Transverse colon (tissue), 4 donors: ENCODE measurements around the gene GLRX. TPM values are rescaled to one million over a fixed set of nuclear protein-coding genes. Genes with fewer than 3 reads are reported as not detected.
"Not testable (repeated sequence)": the region's sequence is repeated elsewhere in the genome, so short reads cannot be mapped to it uniquely, and the experiment has no call there.

Experiments used
- DNase-seq: peaks from one replicate; pipeline ENCODE4 v3.0.0-alpha.2; 2019
- H3K27ac ChIP-seq, 4 donors: fragments of 200-600 bp; sonication (generic); 2 replicates each; pipeline ENCODE4 v1.5.1; 2016 to 2018; ENCODE audit warnings: inconsistent platforms in 4 of 4
- H3K27me3 ChIP-seq: fragments of 200-600 bp; sonication (generic); 2 replicates; pipeline ENCODE4 v1.5.1; 2017; ENCODE audit warnings: inconsistent platforms
- H3K36me3 ChIP-seq, 4 donors: fragments of 200-600 bp; sonication (generic); 2 replicates each; pipeline ENCODE4 v1.5.1; 2017 to 2019; ENCODE audit warnings: inconsistent platforms in 4 of 4
- H3K4me1 ChIP-seq, 4 donors: fragments of 200-600 bp; sonication (generic); 2 replicates each; pipeline ENCODE4 v1.5.1; 2017 to 2020; ENCODE audit warnings: inconsistent platforms in 4 of 4
- H3K4me3 ChIP-seq, 4 donors: fragments of 200-600 bp; sonication (generic); 1 replicate in 1 of 4; 2 replicates in 3 of 4; pipeline versions ENCODE4 v1.5.1 to v1.6.1; 2017 to 2019; ENCODE audit warnings: inconsistent platforms in 4 of 4
- H3K9me3 ChIP-seq, 2 donors: fragments of 200-600 bp; sonication (generic); 2 replicates each; pipeline ENCODE4 v1.5.1; 2017 to 2019; ENCODE audit warnings: inconsistent platforms in 2 of 2
- CTCF ChIP-seq, 5 experiments: fragments of 200-600 bp in 3 of 5; fragments of 450-650 bp in 2 of 5; sonication (generic) in 3 of 5; IDR thresholded peaks; 1 replicate in 2 of 5; 2 replicates in 3 of 5; pipeline ENCODE4 v1.5.1; 2016 to 2017; ENCODE audit warnings: antibody characterized with exemption in 5 of 5, inconsistent platforms in 3 of 5, mild to moderate bottlenecking in 2 of 5, moderate library complexity in 1 of 5
- EP300 ChIP-seq: sonication (generic); formaldehyde crosslinking; IDR thresholded peaks from one replicate; pipeline ENCODE4 v1.6.1; 2017; ENCODE audit warnings: antibody characterized with exemption, low read depth
- POLR2A ChIP-seq: fragments of 450-650 bp; IDR thresholded peaks from one replicate; pipeline ENCODE4 v1.6.1; 2016; ENCODE audit warnings: antibody characterized with exemption, mild to moderate bottlenecking, moderate library complexity
- POLR2AphosphoS5 ChIP-seq, 3 donors: sonication (generic); formaldehyde crosslinking; IDR thresholded peaks; one replicate each; pipeline ENCODE4 v1.6.1; 2016; ENCODE audit warnings: antibody characterized with exemption in 3 of 3
- WGBS, 2 donors: methylation state at CpG; one replicate each; pipeline ENCODE4 v1.1.5; 2018; ENCODE audit warnings: low coverage in 1 of 2; 5-methylcytosine and 5-hydroxymethylcytosine counted together
- in situ Hi-C, 4 donors: fragments of 200-750 bp; cut with MboI; loops; one replicate each; pipeline versions ENCODE4 v1.15.0 to v1.15.1; 2017; ENCODE audit warnings: low sequenced_read_pairs in 3 of 4, low pct_ligation_motif_present in 1 of 4, low pct_unique_long_range_greater_than_20kb in 1 of 4
- intact Hi-C: fragments of 100-400 bp; cut with DNase I; formaldehyde crosslinking; loops from one replicate; pipeline ENCODE4 v1.15.1; 2023; ENCODE audit warnings: low total_unique reads
- total RNA-seq, 4 donors: library from RNA; depleted of rRNA; stranded (reverse); fragments of >200 nt; gene quantifications; one replicate each; pipeline ENCODE4 v1.1.0, GENCODE V29; 2016

GLRX gene
- total RNA-seq, 4 donors from 2014 or later = 50.5 to 112 (median 64.4) TPM

GRCh38 chr5:95838001-95838520, 15.5 kb upstream of the GLRX start:
- DNase-seq = no peak
- H3K27me3 ChIP-seq = no peaks in the 10 kb centered on the region
- WGBS, 2 donors = 94% methylated on average over 8 of the region's 8 CpGs; no CpG with 5 or more reads in 1 of the 2 donors
- intact Hi-C loops (no loop called here), in situ Hi-C loops (no loop called here)
- H3K36me3 ChIP-seq = no peaks in the 10 kb centered on the region
- peaks cover 5 to 46% (median 29%) of the 10 kb centered on the region in 4 donors for H3K4me1 ChIP-seq
- no peak for TF ChIP-seq POLR2A
- TF ChIP-seq POLR2AphosphoS5 (IDR thresholded peaks at IDR 0.05) = no peak
- TF ChIP-seq CTCF (IDR thresholded peaks at IDR 0.05) = no peak
- no peak for TF ChIP-seq EP300
- H3K4me3 ChIP-seq = no peak overlapping the region
- no peaks in the 10 kb centered on the region for H3K9me3 ChIP-seq
- no peak overlapping the region for H3K27ac ChIP-seq

- WGBS, 2 donors = 89 to 98% methylated on average over 3 to 5 of the region's 5 CpGs
- Histone ChIP-seq H3K27ac (no peak overlapping the region), H3K9me3 (no peaks in the 10 kb centered on the region), H3K4me3 (no peak overlapping the region), H3K36me3 (no peaks in the 10 kb centered on the region), H3K27me3 (no peaks in the 10 kb centered on the region), H3K4me1 (peaks cover 5 to 43% (median 25%) of the 10 kb centered on the region in 4 donors)
- TF ChIP-seq EP300 (no peak), CTCF (IDR thresholded peaks at IDR 0.05) (no peak), POLR2A (no peak)
- DNase-seq = no peak
- intact Hi-C loops = no loop called here
- in situ Hi-C loops = no loop called here
Measured at GRCh38 chr5:95837492-95837891, 15.0 kb upstream of the GLRX start.

- H3K27me3 ChIP-seq, H3K36me3 ChIP-seq, intact Hi-C loops, H3K4me3 ChIP-seq, in situ Hi-C loops, H3K9me3 ChIP-seq, DNase-seq: not testable (repeated sequence)
- Histone ChIP-seq H3K4me1 (peaks cover 5 to 39% (median 20%) of the 10 kb centered on the region in 4 donors), H3K27ac (peak overlapping the region in 2 of 4 donors; percentile 87 to 95)
- 92 to 94% methylated on average over 4 of the region's 4 CpGs for WGBS, 2 donors
Measured at GRCh38 chr5:95836971-95837370, 14.4 kb upstream of the GLRX start.

- intact Hi-C loops = no loop called here
- 71 to 100% methylated on average over 1 of the region's 1 CpG for WGBS, 2 donors
Measured at GRCh38 chr5:95836544-95836943, 14.0 kb upstream of the GLRX start.

More at GRCh38 chr5:95836544-95836943, 14.0 kb upstream of the GLRX start:
- TF ChIP-seq POLR2AphosphoS5 (IDR thresholded peaks at IDR 0.05) = no peak
- no peak for TF ChIP-seq EP300
- no peak for TF ChIP-seq CTCF (IDR thresholded peaks at IDR 0.05)
- no peak for TF ChIP-seq POLR2A
- in situ Hi-C loops = no loop called here
- Histone ChIP-seq H3K4me3 (no peak overlapping the region), H3K36me3 (no peaks in the 10 kb centered on the region), H3K27me3 (no peaks in the 10 kb centered on the region), H3K27ac (peak overlapping the region in 3 of 4 donors; percentile 87 to 95 (median 93)), H3K4me1 (peaks cover 5 to 35% (median 17%) of the 10 kb centered on the region in 4 donors), H3K9me3 (no peaks in the 10 kb centered on the region)
- DNase-seq = no peak
